Spleen (tissue), 11 donors: Measurements from ENCODE around the gene RNF130. TPM values are rescaled to one million over a fixed set of nuclear protein-coding genes. Genes with fewer than 3 reads are reported as not detected.

Experiments
- DNase-seq: peaks from one replicate; pipeline ENCODE4 v3.0.0-alpha.2; 2020
- H3K27ac ChIP-seq, 8 donors: fragments of 200-600 bp; sonication (generic) in 7 of 8; 1 replicate in 4 of 8; 2 replicates in 4 of 8; pipeline versions ENCODE4 v1.5.0 to v1.8.0; 2016 to 2021; ENCODE audit warnings: inconsistent platforms in 4 of 8, mild to moderate bottlenecking in 4 of 8, moderate library complexity in 1 of 8
- H3K27me3 ChIP-seq, 7 donors: fragments of 200-600 bp; sonication (generic) in 6 of 7; replicated peaks in 1 of 7; 1 replicate in 4 of 7; 2 replicates in 3 of 7; pipeline versions ENCODE4 v1.5.0 to v1.8.0; 2016 to 2021; ENCODE audit warnings: inconsistent platforms in 3 of 7, mild to moderate bottlenecking in 1 of 7
- H3K36me3 ChIP-seq, 6 donors: fragments of 200-600 bp; sonication (generic) in 5 of 6; 1 replicate in 4 of 6; 2 replicates in 2 of 6; pipeline versions ENCODE4 v1.5.0 to v1.8.0; 2016 to 2021; ENCODE audit warnings: inconsistent platforms in 2 of 6
- H3K4me1 ChIP-seq, 6 donors: fragments of 200-600 bp; sonication (generic) in 5 of 6; 1 replicate in 3 of 6; 2 replicates in 3 of 6; pipeline versions ENCODE4 v1.5.0 to v1.8.0; 2016 to 2021; ENCODE audit warnings: inconsistent platforms in 3 of 6
- H3K4me3 ChIP-seq, 8 donors: fragments of 200-600 bp; sonication (generic) in 7 of 8; 1 replicate in 4 of 8; 2 replicates in 4 of 8; pipeline versions ENCODE4 v1.5.0 to v1.8.0; 2016 to 2021; ENCODE audit warnings: inconsistent platforms in 4 of 8, mild to moderate bottlenecking in 4 of 8, moderate library complexity in 2 of 8
- H3K9me3 ChIP-seq, 8 donors: fragments of 200-600 bp; sonication (generic) in 7 of 8; 1 replicate in 4 of 8; 2 replicates in 4 of 8; pipeline versions ENCODE4 v1.5.0 to v1.8.0; 2016 to 2021; ENCODE audit warnings: inconsistent platforms in 4 of 8
- POLR2A ChIP-seq, 3 donors: fragments of 450-650 bp; IDR thresholded peaks; one replicate each; pipeline ENCODE4 v1.5.1; 2017; ENCODE audit warnings: antibody characterized with exemption in 3 of 3, mild to moderate bottlenecking in 1 of 3
- POLR2AphosphoS5 ChIP-seq, 3 donors: sonication (generic); formaldehyde crosslinking; IDR thresholded peaks; one replicate each; pipeline ENCODE4 v1.5.1; 2017; ENCODE audit warnings: antibody characterized with exemption in 3 of 3
- WGBS, 5 donors: extraction: QIAGEN DNeasy Blood & Tissue Kit in 3 of 5; methylation state at CpG; one replicate each; pipeline versions ENCODE4 v1.1.5 to v1.1.7; 2013 to 2018; 5-methylcytosine and 5-hydroxymethylcytosine counted together
- intact Hi-C: fragments of 100-400 bp; cut with DNase I; formaldehyde crosslinking; loops from one replicate; pipeline ENCODE4 v1.15.0; 2023; ENCODE audit warnings: low total_unique reads
- polyA plus RNA-seq, 3 donors: library from polyadenylated mRNA; stranded (reverse); fragments of 200-250 nt; gene quantifications; one replicate each; pipeline ENCODE4 v1.2.1, GENCODE V29; 2013
- total RNA-seq, 7 donors: library from RNA; depleted of rRNA in 3 of 7; stranded (reverse); fragments of >200 nt in 3 of 7; fragmentation: NEBNext Ultra II Directional in 4 of 7; extraction: Animal tissue kit (Norgen Biotek cat#: 25700) in 4 of 7; gene quantifications; one replicate each; pipeline versions ENCODE4 v1.1.0 to v1.2.1, GENCODE V29; 2016 to 2021
- TF ChIP-seq, protein P1 (sequence below), 11 experiments: fragments of 200-600 bp in 7 of 11; fragments of 450-650 bp in 4 of 11; sonication (generic) in 4 of 11; IDR thresholded peaks in 8 of 11; conservative IDR thresholded peaks in 3 of 11; 1 replicate in 7 of 11; 2 replicates in 4 of 11; pipeline versions ENCODE4 v1.4.0 to v1.8.0; 2016 to 2021; ENCODE audit warnings: antibody characterized with exemption in 11 of 11, inconsistent platforms in 4 of 11, mild to moderate bottlenecking in 1 of 11
- donor health status: healthy with polysubstance abuse.
- donor health status: DM: no; HTN: no; CAD: no; lungs with moderate emphysema.
- donor health status: DM: no; HTN: no; CAD: no.
- donor health status: Bipolar disorder and iron deficiency.
- donor health status: healthy.
- donor health status: DM: no; HTN: no; CAD: no.
- donor health status: DM: yes; HTN: yes; CAD: no.

Gene RNF130
- total and polyA plus RNA-seq, 10 donors = 44.1 to 119 (median 82.7) TPM

DNA sequence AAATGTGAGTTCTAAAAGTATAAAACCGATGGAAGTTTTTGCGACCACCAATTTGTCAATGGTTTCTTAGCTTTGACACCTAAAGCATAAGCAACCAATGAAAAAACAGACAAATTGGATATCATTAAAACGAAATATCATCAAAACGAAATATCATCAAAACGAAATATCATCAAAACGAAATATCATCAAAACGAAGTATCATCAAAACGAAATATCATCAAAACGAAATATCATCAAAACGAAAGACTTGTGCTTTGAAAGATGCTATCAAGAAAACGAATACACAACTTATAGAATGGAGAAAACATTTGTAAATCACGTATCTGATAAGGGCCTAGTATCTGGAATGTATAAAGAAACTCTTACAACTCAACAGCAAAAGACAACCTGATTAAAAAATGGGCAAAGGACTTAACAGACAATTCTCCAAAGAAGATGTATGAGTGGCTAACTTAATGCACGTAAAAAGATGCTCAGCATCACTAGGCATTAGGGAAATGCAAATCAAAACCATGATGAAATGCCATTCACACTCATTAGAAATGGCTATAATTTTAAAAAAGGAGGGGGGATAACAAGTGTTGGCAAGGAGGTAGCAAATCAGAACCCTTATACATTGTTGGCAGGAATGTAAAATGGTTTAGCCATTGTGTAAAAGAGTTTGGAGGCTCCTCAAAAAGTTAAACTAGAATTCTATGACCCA is 134.4 kb downstream of the RNF130 start:
- H3K27ac ChIP-seq = no peak overlapping the region
- intact Hi-C loops = no loop called here
- no peaks in the 10 kb centered on the region for H3K4me1 ChIP-seq
- DNase-seq = no peak
- H3K27me3 ChIP-seq = no peaks in the 10 kb centered on the region
- WGBS, 5 donors = 83 to 97% (median 91%) methylated on average over 13 of the region's 13 CpGs
- no peaks in the 10 kb centered on the region for H3K9me3 ChIP-seq
- no peak overlapping the region for H3K4me3 ChIP-seq
- TF ChIP-seq POLR2A (IDR thresholded peaks at IDR 0.05) (no peak), POLR2AphosphoS5 (IDR thresholded peaks at IDR 0.05) (no peak)
- TF ChIP-seq, protein P1, sequence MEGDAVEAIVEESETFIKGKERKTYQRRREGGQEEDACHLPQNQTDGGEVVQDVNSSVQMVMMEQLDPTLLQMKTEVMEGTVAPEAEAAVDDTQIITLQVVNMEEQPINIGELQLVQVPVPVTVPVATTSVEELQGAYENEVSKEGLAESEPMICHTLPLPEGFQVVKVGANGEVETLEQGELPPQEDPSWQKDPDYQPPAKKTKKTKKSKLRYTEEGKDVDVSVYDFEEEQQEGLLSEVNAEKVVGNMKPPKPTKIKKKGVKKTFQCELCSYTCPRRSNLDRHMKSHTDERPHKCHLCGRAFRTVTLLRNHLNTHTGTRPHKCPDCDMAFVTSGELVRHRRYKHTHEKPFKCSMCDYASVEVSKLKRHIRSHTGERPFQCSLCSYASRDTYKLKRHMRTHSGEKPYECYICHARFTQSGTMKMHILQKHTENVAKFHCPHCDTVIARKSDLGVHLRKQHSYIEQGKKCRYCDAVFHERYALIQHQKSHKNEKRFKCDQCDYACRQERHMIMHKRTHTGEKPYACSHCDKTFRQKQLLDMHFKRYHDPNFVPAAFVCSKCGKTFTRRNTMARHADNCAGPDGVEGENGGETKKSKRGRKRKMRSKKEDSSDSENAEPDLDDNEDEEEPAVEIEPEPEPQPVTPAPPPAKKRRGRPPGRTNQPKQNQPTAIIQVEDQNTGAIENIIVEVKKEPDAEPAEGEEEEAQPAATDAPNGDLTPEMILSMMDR (IDR thresholded peaks at IDR 0.05 in 8 of 11, conservative IDR thresholded peaks at IDR 0.05 in 3 of 11) = no peak
- no peaks in the 10 kb centered on the region for H3K36me3 ChIP-seq

DNA sequence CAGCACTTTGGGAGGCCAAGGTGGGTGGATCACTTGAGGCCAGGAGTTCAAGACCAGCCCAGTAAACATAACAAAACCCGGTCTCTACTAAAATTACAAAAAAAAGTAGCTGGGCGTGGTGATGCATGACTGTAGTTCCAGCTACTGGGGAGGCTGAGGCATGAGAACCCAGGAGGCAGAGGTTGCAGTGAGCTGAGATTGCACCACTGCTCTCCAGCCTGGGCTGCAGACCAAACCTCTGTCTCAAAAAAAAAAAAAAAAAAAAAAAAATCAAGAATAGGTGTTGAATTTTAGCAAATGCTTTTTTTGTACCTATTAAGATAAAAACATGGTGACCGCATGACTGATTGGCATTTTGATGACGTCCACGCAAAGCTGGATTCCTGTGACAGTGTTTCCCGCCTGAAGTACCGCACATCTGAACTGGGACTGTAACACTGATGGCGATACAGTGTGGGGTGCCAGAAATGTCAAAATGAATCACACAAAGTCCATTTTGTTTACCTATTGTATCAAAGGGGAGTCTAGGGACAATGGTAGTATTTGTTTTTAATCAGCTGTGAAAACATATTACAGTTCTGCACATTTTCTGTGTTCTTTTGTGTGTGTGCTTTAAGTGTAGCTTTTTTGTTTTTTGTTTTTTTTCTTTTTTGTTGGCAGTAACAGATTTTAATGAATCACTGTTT is 140.6 kb downstream of the RNF130 start:
- no peaks in the 10 kb centered on the region for H3K36me3 ChIP-seq
- H3K27ac ChIP-seq = no peak overlapping the region
- TF ChIP-seq POLR2A (IDR thresholded peaks at IDR 0.05) (no peak), POLR2AphosphoS5 (IDR thresholded peaks at IDR 0.05) (no peak)
- TF ChIP-seq, protein P1 (IDR thresholded peaks at IDR 0.05 in 8 of 11, conservative IDR thresholded peaks at IDR 0.05 in 3 of 11) = no peak
- 92 to 96% (median 93%) methylated on average over 8 of the region's 8 CpGs for WGBS, 5 donors
- intact Hi-C loops = no loop called here
- no peaks in the 10 kb centered on the region for H3K27me3 ChIP-seq
- H3K4me1 ChIP-seq = no peaks in the 10 kb centered on the region
- no peaks in the 10 kb centered on the region for H3K9me3 ChIP-seq
- H3K4me3 ChIP-seq = no peak overlapping the region
- no peak for DNase-seq

DNA sequence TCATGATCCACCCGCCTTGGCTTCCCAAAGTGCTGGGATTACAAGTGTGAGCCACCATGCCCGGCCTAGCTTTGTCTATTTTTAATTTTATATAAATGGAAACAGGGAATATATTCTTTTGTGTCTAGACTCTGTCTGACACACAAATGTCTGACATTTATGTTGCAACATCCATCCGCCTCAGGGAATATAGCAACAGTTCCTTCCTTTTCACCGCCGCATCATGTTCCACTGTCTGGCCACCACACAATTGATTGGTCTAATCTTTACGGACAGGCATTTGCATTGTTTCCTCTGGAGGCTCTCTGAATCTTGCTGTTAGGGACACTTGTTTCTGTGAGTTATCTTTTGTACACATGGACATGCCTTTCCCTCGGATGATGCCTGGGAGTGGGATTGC is 143.7 kb downstream of the RNF130 start:
- no peaks in the 10 kb centered on the region for H3K4me1 ChIP-seq
- H3K27me3 ChIP-seq = no peaks in the 10 kb centered on the region
- 68 to 85% (median 82%) methylated on average over 7 of the region's 7 CpGs for WGBS, 5 donors
- no peak overlapping the region for H3K4me3 ChIP-seq
- no peaks in the 10 kb centered on the region for H3K9me3 ChIP-seq
- intact Hi-C loops = no loop called here
- H3K36me3 ChIP-seq = no peaks in the 10 kb centered on the region
- no peak overlapping the region for H3K27ac ChIP-seq
- no peak for DNase-seq
- TF ChIP-seq POLR2A (IDR thresholded peaks at IDR 0.05) = no peak
- TF ChIP-seq, protein P1 (IDR thresholded peaks at IDR 0.05 in 8 of 11, conservative IDR thresholded peaks at IDR 0.05 in 3 of 11) = no peak
- TF ChIP-seq POLR2AphosphoS5 (IDR thresholded peaks at IDR 0.05) = no peak

DNA sequence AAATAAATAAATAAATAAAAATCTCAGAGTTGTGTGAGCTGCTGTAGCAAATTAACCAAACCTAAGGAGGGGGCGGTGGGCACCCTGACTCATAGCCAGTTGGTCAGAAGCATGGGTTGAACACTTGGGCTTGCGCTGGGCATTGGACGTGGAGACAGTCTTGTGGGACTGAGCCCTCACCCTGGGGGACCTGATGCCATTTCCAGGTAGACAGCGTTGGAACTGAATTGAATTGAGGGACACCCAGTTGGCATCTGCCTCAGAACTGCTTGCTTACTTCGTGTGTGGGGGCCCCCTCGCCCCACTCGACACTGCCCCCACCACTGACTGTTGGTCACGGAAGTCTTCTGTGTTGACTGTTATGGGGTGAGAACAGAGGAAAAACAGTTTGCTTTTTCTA is 144.9 kb downstream of the RNF130 start:
- DNase-seq = no peak
- Histone ChIP-seq H3K27me3 (no peaks in the 10 kb centered on the region), H3K4me3 (no peak overlapping the region), H3K9me3 (no peaks in the 10 kb centered on the region), H3K4me1 (no peaks in the 10 kb centered on the region), H3K27ac (no peak overlapping the region), H3K36me3 (no peaks in the 10 kb centered on the region)
- TF ChIP-seq, protein P1 (IDR thresholded peaks at IDR 0.05 in 8 of 11, conservative IDR thresholded peaks at IDR 0.05 in 3 of 11) = no peak
- no peak for TF ChIP-seq POLR2A (IDR thresholded peaks at IDR 0.05)
- TF ChIP-seq POLR2AphosphoS5 (IDR thresholded peaks at IDR 0.05) = no peak
- intact Hi-C loops = no loop called here
- 83 to 94% (median 87%) methylated on average over 8 of the region's 8 CpGs for WGBS, 5 donors
